HepG2 (cell line): Measurements from ENCODE around the gene SDK1.

Experiments
- PCBP1 ChIP-seq: fragments of 200-400 bp; formaldehyde crosslinking; IDR thresholded peaks from 2 replicates; pipeline ENCODE4 v1.6.1; 2017; ENCODE audit warnings: mild to moderate bottlenecking, low read depth, low read length, borderline replicate concordance
- ZNF460 ChIP-seq: sonication (generic); formaldehyde crosslinking; IDR thresholded peaks from 2 replicates; pipeline ENCODE4 v1.5.1; 2020; ENCODE audit warnings: missing genetic modification reagents, mild to moderate bottlenecking, borderline replicate concordance

GRCh38 chr7:3975371-3975770 is 674.3 kb downstream of the SDK1 start:
- TF ChIP-seq PCBP1: no peak
- no peak for TF ChIP-seq ZNF460
